ENCODE measurements around the gene IL20RA. TPM values are rescaled to one million over a fixed set of nuclear protein-coding genes. Genes with fewer than 3 reads are reported as not detected.

Gene IL20RA, protein sequence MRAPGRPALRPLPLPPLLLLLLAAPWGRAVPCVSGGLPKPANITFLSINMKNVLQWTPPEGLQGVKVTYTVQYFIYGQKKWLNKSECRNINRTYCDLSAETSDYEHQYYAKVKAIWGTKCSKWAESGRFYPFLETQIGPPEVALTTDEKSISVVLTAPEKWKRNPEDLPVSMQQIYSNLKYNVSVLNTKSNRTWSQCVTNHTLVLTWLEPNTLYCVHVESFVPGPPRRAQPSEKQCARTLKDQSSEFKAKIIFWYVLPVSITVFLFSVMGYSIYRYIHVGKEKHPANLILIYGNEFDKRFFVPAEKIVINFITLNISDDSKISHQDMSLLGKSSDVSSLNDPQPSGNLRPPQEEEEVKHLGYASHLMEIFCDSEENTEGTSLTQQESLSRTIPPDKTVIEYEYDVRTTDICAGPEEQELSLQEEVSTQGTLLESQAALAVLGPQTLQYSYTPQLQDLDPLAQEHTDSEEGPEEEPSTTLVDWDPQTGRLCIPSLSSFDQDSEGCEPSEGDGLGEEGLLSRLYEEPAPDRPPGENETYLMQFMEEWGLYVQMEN
- not detected in 2 replicates for total RNA-seq

DNA sequence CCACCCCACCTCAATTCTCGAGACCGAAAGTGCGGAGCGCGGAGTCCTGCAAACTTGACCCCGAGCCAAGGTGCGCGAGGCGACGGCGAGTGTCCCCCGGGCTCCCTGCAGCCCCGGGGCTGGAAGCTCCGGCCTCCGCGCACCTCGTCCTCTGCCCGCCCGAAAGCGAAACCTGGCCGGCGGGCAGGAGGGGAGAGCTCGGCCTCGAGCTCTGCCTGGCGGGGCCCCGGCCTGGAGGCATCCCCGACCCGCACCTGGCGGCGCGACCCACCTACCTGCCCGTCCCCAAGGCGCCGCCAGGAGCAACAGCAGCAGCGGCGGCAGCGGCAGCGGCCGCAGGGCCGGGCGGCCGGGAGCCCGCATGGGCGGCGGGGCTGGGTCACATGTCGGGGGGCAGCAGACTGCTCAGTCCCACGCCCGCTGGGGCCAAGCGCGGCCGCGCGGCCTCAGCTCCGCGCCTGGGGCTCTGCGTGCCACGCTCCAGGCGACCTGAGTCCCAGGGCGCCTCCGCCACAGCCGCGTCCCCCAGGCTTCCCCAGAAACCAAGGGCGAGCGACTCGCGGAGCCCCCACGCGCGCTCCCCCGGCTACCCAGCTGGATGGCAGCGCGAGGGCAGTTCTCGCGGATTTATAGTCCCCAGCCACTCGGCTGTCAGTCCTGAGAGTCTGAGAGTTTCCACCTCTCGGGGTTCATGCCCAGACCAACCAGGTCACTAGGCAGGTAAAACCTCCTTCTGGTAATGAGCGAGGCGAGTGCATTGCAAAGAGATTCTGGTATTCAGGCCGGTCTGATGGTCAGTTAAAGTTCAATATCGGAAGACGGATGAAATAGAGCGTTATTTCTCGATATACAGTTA, at the start of gene IL20RA:
Gene IL20RA, minus strand, starts transcription at position 600 of the 856 bp plus-strand sequence. Its CDS starts 237 bp downstream, at position 363.

Small RNAs within 50 kb of the gene (small RNA-seq; reads per million reads assigned to genes)
- gene RPL35AP3: not detected

Other genes with a start within 250 kb of the IL20RA start
- 5.3 and 5.5 TPM in 2 replicates for gene PEX7, start 222.4 kb downstream of the IL20RA start, total RNA-seq
- not detected in 2 replicates for gene SLC35D3, start 122.7 kb downstream of the IL20RA start, total RNA-seq
- not detected in 2 replicates for gene IL22RA2, start 128.7 kb upstream of the IL20RA start, total RNA-seq
- 50.0 and 67.1 TPM in 2 replicates for gene IFNGR1, start 174.4 kb upstream of the IL20RA start, total RNA-seq

Measured in thoracic aorta endothelial cell (primary cell).